GM12878 (cell line): ENCODE results near the gene HAUS1.

Experiments
- BCL11A ChIP-seq: IDR thresholded peaks from 2 replicates; pipeline ENCODE4 v1.6.1; 2011; ENCODE audit warnings: low read depth, low read length
- CHD4 ChIP-seq: fragments of 200-600 bp; sonication (generic); IDR thresholded peaks from 2 replicates; pipeline ENCODE4 v1.6.1; 2016; ENCODE audit warnings: mild to moderate bottlenecking
- HDAC2 ChIP-seq: fragments of 200-600 bp; sonication (generic); IDR thresholded peaks from 2 replicates; pipeline ENCODE4 v1.6.1; 2017
- MXI1 ChIP-seq: fragments of 150-350 bp; IDR thresholded peaks from 2 replicates; pipeline ENCODE4 v1.6.1; 2011; ENCODE audit warnings: low read depth, mild to moderate bottlenecking, inconsistent platforms, low read length, improper control_type of control experiment
- POU2F2 ChIP-seq: IDR thresholded peaks from 3 replicates; pipeline ENCODE4 v1.6.1; 2011; ENCODE audit warnings: low read depth, mild to moderate bottlenecking, low read length, borderline replicate concordance
- TAF1 ChIP-seq: IDR thresholded peaks from 2 replicates; pipeline ENCODE4 v1.6.1; 2011; ENCODE audit warnings: mild to moderate bottlenecking, low read depth, low read length, borderline replicate concordance
- TF ChIP-seq, protein P1 (sequence below): fragments of 450-650 bp; IDR thresholded peaks from 2 replicates; pipeline ENCODE4 v1.6.1; 2017; ENCODE audit warnings: mild to moderate bottlenecking, moderate library complexity
- TF ChIP-seq, protein P2 (sequence below), 3 experiments: IDR thresholded peaks in 2 of 3; conservative IDR thresholded peaks in 1 of 3; 2 replicates each; pipeline ENCODE4 v1.5.1; 2011; ENCODE audit warnings: low read depth in 3 of 3, low read length in 3 of 3, mild to moderate bottlenecking in 3 of 3, control low read depth in 2 of 3, moderate library complexity in 2 of 3, inconsistent platforms in 1 of 3, mixed read lengths in 1 of 3; ENCODE audit not compliant: control insufficient read depth in 2 of 3, insufficient read depth in 1 of 3; ENCODE audit errors: extremely low read depth in 1 of 3

DNA sequence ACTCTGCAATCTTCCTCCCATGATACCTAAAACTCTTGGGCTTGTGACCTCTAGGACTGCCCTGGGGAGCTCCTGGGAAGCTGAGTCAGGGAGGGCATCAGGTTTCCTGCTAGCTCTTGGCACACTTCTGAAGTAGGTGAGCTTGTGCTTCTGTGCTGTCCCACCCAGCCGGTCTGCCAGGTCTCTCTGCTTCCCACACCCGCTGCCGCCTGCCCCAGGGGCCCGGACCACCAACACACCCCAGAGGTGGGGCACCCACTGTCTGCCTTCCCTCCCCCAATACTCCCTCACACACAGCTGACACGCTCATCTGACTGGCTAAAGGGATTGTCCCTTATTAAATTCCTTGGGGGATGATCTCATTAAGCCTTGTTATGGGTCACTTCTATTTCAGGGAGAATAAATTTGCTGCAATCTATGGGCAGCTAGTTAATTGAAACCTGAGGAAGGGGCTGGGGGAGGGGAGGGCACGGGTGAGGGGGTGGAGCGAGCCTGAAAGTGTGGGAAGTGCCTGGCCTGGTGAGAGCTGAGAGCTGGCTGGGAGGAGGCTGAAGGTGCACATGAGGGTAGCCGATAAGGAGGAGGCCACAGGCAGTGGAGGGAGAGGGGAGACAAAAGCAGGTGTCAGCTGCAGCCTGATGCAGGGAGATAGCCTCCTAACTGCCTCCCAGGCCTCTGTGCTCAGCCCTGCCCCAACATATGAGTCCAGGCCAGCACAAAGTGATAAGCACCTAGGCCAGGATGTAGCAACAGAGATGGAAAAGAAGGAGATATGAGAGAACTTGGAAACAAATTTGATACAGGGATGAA is 48.8 kb downstream of the HAUS1 start:
- TF ChIP-seq HDAC2, result no peak
- TF ChIP-seq, protein P1, sequence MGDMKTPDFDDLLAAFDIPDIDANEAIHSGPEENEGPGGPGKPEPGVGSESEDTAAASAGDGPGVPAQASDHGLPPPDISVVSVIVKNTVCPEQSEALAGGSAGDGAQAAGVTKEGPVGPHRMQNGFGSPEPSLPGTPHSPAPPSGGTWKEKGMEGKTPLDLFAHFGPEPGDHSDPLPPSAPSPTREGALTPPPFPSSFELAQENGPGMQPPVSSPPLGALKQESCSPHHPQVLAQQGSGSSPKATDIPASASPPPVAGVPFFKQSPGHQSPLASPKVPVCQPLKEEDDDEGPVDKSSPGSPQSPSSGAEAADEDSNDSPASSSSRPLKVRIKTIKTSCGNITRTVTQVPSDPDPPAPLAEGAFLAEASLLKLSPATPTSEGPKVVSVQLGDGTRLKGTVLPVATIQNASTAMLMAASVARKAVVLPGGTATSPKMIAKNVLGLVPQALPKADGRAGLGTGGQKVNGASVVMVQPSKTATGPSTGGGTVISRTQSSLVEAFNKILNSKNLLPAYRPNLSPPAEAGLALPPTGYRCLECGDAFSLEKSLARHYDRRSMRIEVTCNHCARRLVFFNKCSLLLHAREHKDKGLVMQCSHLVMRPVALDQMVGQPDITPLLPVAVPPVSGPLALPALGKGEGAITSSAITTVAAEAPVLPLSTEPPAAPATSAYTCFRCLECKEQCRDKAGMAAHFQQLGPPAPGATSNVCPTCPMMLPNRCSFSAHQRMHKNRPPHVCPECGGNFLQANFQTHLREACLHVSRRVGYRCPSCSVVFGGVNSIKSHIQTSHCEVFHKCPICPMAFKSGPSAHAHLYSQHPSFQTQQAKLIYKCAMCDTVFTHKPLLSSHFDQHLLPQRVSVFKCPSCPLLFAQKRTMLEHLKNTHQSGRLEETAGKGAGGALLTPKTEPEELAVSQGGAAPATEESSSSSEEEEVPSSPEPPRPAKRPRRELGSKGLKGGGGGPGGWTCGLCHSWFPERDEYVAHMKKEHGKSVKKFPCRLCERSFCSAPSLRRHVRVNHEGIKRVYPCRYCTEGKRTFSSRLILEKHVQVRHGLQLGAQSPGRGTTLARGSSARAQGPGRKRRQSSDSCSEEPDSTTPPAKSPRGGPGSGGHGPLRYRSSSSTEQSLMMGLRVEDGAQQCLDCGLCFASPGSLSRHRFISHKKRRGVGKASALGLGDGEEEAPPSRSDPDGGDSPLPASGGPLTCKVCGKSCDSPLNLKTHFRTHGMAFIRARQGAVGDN, result no peak
- TF ChIP-seq BCL11A, result no peak
- TF ChIP-seq TAF1, result no peak
- no peak for TF ChIP-seq POU2F2
- no peak for TF ChIP-seq CHD4
- no peak for TF ChIP-seq MXI1
- TF ChIP-seq, protein P2, sequence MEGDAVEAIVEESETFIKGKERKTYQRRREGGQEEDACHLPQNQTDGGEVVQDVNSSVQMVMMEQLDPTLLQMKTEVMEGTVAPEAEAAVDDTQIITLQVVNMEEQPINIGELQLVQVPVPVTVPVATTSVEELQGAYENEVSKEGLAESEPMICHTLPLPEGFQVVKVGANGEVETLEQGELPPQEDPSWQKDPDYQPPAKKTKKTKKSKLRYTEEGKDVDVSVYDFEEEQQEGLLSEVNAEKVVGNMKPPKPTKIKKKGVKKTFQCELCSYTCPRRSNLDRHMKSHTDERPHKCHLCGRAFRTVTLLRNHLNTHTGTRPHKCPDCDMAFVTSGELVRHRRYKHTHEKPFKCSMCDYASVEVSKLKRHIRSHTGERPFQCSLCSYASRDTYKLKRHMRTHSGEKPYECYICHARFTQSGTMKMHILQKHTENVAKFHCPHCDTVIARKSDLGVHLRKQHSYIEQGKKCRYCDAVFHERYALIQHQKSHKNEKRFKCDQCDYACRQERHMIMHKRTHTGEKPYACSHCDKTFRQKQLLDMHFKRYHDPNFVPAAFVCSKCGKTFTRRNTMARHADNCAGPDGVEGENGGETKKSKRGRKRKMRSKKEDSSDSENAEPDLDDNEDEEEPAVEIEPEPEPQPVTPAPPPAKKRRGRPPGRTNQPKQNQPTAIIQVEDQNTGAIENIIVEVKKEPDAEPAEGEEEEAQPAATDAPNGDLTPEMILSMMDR (IDR thresholded peaks at IDR 0.05 in 2 of 3, conservative IDR thresholded peaks at IDR 0.05 in 1 of 3; ENCODE audit: control insufficient read depth in 2 of 3, extremely low read depth in 1 of 3, insufficient read depth in 1 of 3, low read depth in 3 of 3, low read length in 3 of 3), result no peak
